GM06990 (cell line): ENCODE data around the gene POU2F2.

Experiments
- DNase-seq: peaks from one replicate; pipeline ENCODE4 v3.0.0-alpha.2; 2011; ENCODE audit not compliant: insufficient read length; ENCODE audit errors: extremely low read depth
- H3K27me3 ChIP-seq: replicated peaks from 2 replicates; pipeline ENCODE4 v1.6.0; 2011; ENCODE audit warnings: low read length; ENCODE audit not compliant: control insufficient read depth, insufficient read depth
- H3K36me3 ChIP-seq: 2 replicates; pipeline ENCODE4 v1.5.1; 2011; ENCODE audit warnings: low read length; ENCODE audit not compliant: control insufficient read depth, insufficient read depth
- H3K4me3 ChIP-seq: replicated peaks from 2 replicates; pipeline ENCODE4 v1.5.1; 2011; ENCODE audit warnings: low read depth, mild to moderate bottlenecking, control low read depth, low read length
- TF ChIP-seq, protein P1 (sequence below): IDR thresholded peaks from 2 replicates; pipeline ENCODE4 v1.5.1; 2011; ENCODE audit warnings: low read length, control low read depth, mild to moderate bottlenecking, inconsistent platforms; ENCODE audit not compliant: insufficient read depth, poor library complexity, severe bottlenecking

POU2F2 gene

DNA sequence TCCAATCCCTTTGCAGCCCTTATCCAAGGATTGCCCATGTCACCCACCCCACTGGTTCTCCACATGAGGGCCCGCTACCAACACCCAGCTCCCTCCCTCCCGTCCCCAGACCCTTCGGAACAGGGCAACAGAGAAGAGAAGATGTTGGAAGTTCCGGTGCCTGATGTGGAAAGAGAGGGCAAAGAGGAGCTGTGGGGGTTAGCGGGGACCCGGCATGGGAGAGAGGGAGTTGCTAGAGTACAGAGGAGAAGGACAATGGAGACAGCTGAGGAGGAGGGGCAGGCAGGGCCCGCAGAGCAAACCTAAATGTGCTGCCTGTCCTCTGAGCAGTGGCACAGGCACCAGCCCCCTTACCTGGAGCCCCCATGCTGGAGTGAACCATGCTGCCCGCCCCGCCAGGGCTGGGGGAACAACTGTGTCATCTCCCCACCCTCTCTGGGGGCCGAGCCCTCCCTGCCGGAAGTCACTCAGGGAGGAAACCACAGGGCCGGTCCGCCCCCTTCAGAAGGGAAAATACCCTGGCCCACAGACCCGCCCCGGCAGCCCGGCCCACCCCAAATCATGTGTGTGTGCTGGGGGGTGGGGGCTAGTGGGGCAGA, at the start of gene POU2F2:
POU2F2 (minus strand) TSS at position 417 of the 599 bp plus-strand sequence; CDS start at position 382, 35 bp downstream.
- DNase-seq: peak; percentile 80
- peak within 1 kb of the TSS; percentile 68 for H3K4me3 ChIP-seq
- TF ChIP-seq, protein P1, sequence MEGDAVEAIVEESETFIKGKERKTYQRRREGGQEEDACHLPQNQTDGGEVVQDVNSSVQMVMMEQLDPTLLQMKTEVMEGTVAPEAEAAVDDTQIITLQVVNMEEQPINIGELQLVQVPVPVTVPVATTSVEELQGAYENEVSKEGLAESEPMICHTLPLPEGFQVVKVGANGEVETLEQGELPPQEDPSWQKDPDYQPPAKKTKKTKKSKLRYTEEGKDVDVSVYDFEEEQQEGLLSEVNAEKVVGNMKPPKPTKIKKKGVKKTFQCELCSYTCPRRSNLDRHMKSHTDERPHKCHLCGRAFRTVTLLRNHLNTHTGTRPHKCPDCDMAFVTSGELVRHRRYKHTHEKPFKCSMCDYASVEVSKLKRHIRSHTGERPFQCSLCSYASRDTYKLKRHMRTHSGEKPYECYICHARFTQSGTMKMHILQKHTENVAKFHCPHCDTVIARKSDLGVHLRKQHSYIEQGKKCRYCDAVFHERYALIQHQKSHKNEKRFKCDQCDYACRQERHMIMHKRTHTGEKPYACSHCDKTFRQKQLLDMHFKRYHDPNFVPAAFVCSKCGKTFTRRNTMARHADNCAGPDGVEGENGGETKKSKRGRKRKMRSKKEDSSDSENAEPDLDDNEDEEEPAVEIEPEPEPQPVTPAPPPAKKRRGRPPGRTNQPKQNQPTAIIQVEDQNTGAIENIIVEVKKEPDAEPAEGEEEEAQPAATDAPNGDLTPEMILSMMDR: no peak
- no peaks in the 10 kb centered on the region for H3K36me3 ChIP-seq
- no peaks in the 10 kb centered on the region for H3K27me3 ChIP-seq

DNA sequence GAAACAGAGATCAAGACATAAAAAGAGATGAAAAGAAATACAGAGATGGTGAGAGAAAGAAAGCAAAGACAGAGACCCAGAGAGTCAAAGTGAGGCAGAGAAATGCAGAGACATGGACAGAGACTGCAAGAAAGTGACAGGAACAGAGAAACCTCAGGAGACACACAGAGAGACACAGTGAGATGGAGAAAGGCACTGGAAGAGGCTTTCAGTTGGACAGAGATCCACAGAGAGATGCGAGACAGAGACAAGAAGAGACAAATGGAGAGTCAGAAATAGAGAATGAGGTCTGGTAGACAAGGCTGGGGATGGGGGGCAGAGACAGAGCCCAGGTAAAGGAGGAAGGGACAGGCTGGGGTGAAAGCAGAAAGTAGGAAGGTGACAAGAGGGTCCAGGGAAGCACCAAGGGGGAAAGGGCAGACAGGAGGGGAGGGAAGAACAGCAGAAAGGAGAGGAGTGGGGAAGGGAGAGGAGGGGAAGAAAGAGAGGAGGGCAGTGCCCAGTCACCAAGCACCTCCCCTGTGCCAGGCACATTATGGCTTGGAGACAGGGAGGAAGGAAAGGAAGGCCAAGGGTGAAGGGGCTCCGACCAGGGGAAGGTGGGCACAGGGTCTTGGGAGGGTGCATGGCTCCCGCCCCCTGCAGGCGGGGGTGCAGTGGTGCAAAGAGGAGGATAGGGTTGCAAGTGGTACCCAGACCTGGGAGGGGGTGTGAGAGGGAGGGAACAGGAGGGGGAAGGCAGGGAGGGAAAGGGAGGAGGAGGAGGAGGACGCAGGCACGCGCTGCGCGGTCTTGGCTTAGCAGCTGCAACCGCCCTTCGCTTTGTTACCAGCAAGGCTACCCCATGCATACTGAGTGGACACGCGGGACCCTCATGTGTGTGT, 46.8 kb upstream of the POU2F2 start:
- peaks cover 8% of the 10 kb centered on the region for H3K27me3 ChIP-seq
- TF ChIP-seq, protein P1: peak; percentile 67
- no peak overlapping the region for H3K4me3 ChIP-seq
- H3K36me3 ChIP-seq: no peaks in the 10 kb centered on the region
- DNase-seq: no peak

DNA sequence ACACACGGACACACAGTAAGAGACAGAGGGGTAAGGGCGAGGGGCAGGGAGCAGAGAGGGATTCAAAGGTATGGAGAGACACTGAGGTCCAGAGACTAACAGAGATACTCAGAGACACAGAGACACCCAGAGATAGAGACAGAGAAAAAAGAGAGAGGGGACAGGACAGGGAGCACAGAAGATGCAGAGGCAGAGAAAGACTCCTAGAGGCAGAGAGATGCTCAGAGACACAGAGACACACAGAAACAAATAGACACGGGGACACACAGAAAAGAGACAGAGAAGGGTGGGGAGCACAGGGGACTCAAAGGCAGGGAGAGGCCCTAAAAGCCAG, 45.4 kb upstream of the POU2F2 start:
- TF ChIP-seq, protein P1: no peak
- DNase-seq: no peak
- H3K27me3 ChIP-seq: peaks cover 8% of the 10 kb centered on the region
- H3K4me3 ChIP-seq: no peak overlapping the region
- no peaks in the 10 kb centered on the region for H3K36me3 ChIP-seq

DNA sequence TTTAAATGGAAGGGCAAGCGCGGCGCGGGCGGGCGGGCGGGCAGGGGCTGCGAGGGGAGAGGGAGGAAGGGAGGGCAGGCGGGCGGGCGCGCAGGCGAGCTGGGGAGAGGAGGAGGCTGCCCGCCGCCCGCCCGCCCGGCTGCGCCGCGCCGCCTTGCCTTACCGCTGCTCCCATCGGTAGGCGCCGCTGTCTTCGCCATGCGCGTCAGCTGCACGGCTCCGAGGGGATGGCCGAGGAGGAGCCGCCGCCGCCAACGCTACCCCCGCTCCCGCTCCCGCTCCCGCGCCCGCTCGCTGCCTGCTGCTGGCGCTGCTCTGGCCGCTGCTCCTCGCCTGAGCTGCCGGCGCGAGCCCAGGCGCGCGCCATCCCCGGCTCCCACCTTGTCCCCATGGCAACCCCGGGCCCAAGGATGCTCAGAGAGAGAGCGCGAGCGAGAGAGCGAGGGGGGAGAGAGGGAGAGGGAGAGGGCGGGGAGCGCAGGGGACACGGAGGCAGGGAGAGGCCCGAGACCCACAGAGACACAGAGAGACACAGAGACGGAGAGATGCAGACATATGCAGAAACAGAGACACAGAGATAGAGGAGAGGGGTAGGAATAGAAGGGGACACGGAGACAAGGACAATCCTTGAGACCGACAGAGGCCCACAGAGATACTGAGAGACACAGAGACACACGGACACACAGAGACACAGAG, 44.9 kb upstream of the POU2F2 start:
- TF ChIP-seq, protein P1: peak; percentile 31
- DNase-seq: peak; percentile 74
- H3K36me3 ChIP-seq: no peaks in the 10 kb centered on the region
- peak overlapping the region; percentile 18; the same call in 1 of the 2 replicates for H3K4me3 ChIP-seq
- peaks cover 8% of the 10 kb centered on the region for H3K27me3 ChIP-seq

DNA sequence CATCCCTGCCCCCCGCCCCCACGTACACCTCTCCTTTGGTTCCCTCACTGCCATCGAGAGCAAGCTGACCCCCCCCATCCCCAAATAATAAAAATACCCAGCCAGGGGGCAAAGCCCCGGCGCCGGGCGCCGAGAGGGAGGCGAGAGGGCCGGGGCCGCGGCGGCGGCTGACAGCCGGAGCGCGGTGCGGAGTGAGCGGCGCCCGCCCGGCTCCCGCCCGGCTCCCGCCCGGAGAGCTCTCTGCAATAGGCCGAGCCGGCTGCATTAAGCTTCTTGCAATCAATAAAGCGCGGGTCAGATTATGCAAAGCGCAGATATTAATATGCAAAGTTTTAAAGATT, 44.4 kb upstream of the POU2F2 start:
- H3K27me3 ChIP-seq: peaks cover 8% of the 10 kb centered on the region
- peak overlapping the region; percentile 29 for H3K4me3 ChIP-seq
- no peaks in the 10 kb centered on the region for H3K36me3 ChIP-seq
- DNase-seq: no peak
- TF ChIP-seq, protein P1: no peak
